Neural cell (in vitro differentiated cells): ENCODE data around the gene EEPD1. TPM values are rescaled to one million over a fixed set of nuclear protein-coding genes. Genes with fewer than 3 reads are reported as not detected.

Experiments used
- H2AFZ ChIP-seq: fragments of 200-600, 300-800 bp; sonication (generic), shearing (Covaris generic); 2 replicates; pipeline ENCODE4 v1.6.0; 2014; ENCODE audit warnings: low read depth, mild to moderate bottlenecking, antibody characterized with exemption, low read length, moderate library complexity
- H3F3A ChIP-seq: fragments of 200-600 bp; shearing (Covaris generic); 2 replicates; pipeline ENCODE4 v1.6.1; 2016; ENCODE audit warnings: mild to moderate bottlenecking, moderate library complexity, mixed read lengths, antibody characterized with exemption, low read length; ENCODE audit not compliant: insufficient read depth, poor library complexity, severe bottlenecking
- H3K27ac ChIP-seq: fragments of 200-600, 300-800 bp; sonication (generic), shearing (Covaris generic); 2 replicates; pipeline ENCODE4 v1.5.1; 2014; ENCODE audit warnings: mild to moderate bottlenecking, low read length, moderate library complexity
- H3K27me3 ChIP-seq: fragments of 300-800, 200-600 bp; sonication (generic), shearing (Covaris generic); 2 replicates; pipeline ENCODE4 v1.6.0; 2014; ENCODE audit warnings: mild to moderate bottlenecking, low read depth, low read length, moderate library complexity; ENCODE audit not compliant: insufficient read depth
- H3K36me3 ChIP-seq: fragments of 300-800, 200-600 bp; sonication (generic), shearing (Covaris generic); 2 replicates; pipeline ENCODE4 v1.5.1; 2014; ENCODE audit warnings: mild to moderate bottlenecking, antibody characterized with exemption, low read length, moderate library complexity; ENCODE audit not compliant: insufficient read depth
- H3K4me2 ChIP-seq: fragments of 300-800, 200-600 bp; sonication (generic), shearing (Covaris generic); 2 replicates; pipeline ENCODE4 v1.6.0; 2014; ENCODE audit warnings: mild to moderate bottlenecking, low read length
- H3K4me3 ChIP-seq: fragments of 300-800, 200-600 bp; sonication (generic), shearing (Covaris generic); 2 replicates; pipeline ENCODE4 v1.5.1; 2014; ENCODE audit warnings: mild to moderate bottlenecking, low read length, moderate library complexity
- H3K79me2 ChIP-seq: fragments of 200-600 bp; shearing (Covaris generic); replicated peaks from 2 replicates; pipeline ENCODE4 v1.6.0; 2014; ENCODE audit warnings: mild to moderate bottlenecking, low read length, moderate library complexity; ENCODE audit not compliant: insufficient read depth
- H3K9ac ChIP-seq: fragments of 300-800, 200-600 bp; sonication (generic), shearing (Covaris generic); 2 replicates; pipeline ENCODE4 v1.6.1; 2016; ENCODE audit warnings: mild to moderate bottlenecking, low read length, mixed read lengths
- H3K9me2 ChIP-seq: fragments of 200-600 bp; shearing (Covaris generic); 2 replicates; pipeline ENCODE4 v1.6.1; 2016; ENCODE audit warnings: mild to moderate bottlenecking, low read length, mixed read lengths; ENCODE audit not compliant: insufficient read depth
- H3K9me3 ChIP-seq: fragments of 200-600, 300-800 bp; sonication (generic), shearing (Covaris generic); 2 replicates; pipeline ENCODE4 v1.6.1; 2016; ENCODE audit warnings: mild to moderate bottlenecking, mixed run types, low read length, moderate library complexity, mixed read lengths
- H4K20me1 ChIP-seq: fragments of 200-600 bp; shearing (Covaris generic); 2 replicates; pipeline ENCODE4 v1.6.1; 2016; ENCODE audit warnings: mild to moderate bottlenecking, mixed run types; ENCODE audit not compliant: insufficient read depth
- CTCF ChIP-seq: fragments of 450-650 bp; IDR thresholded peaks from 2 replicates; pipeline ENCODE4 v1.5.1; 2014; ENCODE audit warnings: antibody characterized with exemption, mild to moderate bottlenecking, moderate library complexity; ENCODE audit not compliant: poor library complexity, severe bottlenecking
- EP300 ChIP-seq: fragments of 450-650 bp; conservative IDR thresholded peaks from 2 replicates; pipeline ENCODE4 v1.6.1; 2014; ENCODE audit warnings: antibody characterized with exemption, mild to moderate bottlenecking, moderate library complexity; ENCODE audit not compliant: poor library complexity, severe bottlenecking
- EZH2 ChIP-seq: fragments of 200-600, 300-800 bp; shearing (Covaris generic), sonication (generic); IDR thresholded peaks from 2 replicates; pipeline ENCODE4 v1.6.1; 2014; ENCODE audit warnings: antibody characterized with exemption, low read length, borderline replicate concordance, mild to moderate bottlenecking; ENCODE audit not compliant: insufficient read depth, poor library complexity, severe bottlenecking
- MXI1 ChIP-seq: fragments of 450-650 bp; conservative IDR thresholded peaks from 2 replicates; pipeline ENCODE4 v1.6.1; 2014; ENCODE audit warnings: antibody characterized with exemption, mild to moderate bottlenecking; ENCODE audit not compliant: poor library complexity, severe bottlenecking
- POLR2AphosphoS5 ChIP-seq: IDR thresholded peaks from 2 replicates; pipeline ENCODE4 v1.6.1; 2012
- RAD21 ChIP-seq: fragments of 450-650 bp; conservative IDR thresholded peaks from 2 replicates; pipeline ENCODE4 v1.6.1; 2014; ENCODE audit warnings: antibody characterized with exemption, mild to moderate bottlenecking, moderate library complexity
- SMC3 ChIP-seq: fragments of 450-650 bp; conservative IDR thresholded peaks from 2 replicates; pipeline ENCODE4 v1.6.1; 2014; ENCODE audit warnings: antibody characterized with exemption, mild to moderate bottlenecking, moderate library complexity; ENCODE audit not compliant: poor library complexity
- TAF1 ChIP-seq: IDR thresholded peaks from 2 replicates; pipeline ENCODE4 v1.6.1; 2012; ENCODE audit warnings: low read depth
- polyA plus RNA-seq: library from polyadenylated mRNA; depleted of rRNA; stranded (reverse); fragments of >200 nt; gene quantifications from 2 replicates; pipeline ENCODE4 v1.2.3, GENCODE V29; 2014
- TF ChIP-seq, protein P1 (sequence below): IDR thresholded peaks from 2 replicates; pipeline ENCODE4 v1.6.1; 2012; ENCODE audit warnings: borderline replicate concordance

EEPD1 gene
- polyA plus RNA-seq, 1 donor from 2014 or later: 4.2 TPM

DNA sequence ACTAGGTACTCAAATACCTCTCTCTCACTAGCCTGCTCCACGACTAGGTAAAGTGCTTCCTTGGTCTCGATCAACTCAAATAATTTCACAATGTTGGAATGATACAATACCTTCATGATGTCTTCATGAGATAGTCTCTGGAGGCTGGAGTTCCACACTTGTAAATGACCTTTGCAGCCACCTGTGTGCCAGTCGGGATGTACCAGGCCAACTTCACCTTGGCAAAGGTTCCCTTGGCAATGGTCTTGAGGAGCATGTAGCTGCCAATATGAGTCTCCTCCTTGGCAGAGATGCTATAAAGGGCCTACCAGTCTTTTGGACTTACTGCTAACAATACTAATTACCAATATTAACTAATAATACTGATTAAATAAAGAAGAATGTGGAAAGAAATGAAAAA, 42.5 kb upstream of the EEPD1 start:
- H3K27ac ChIP-seq: no peak overlapping the region
- H3K9me3 ChIP-seq: no peaks in the 10 kb centered on the region
- H3K4me2 ChIP-seq: no peak overlapping the region
- TF ChIP-seq POLR2AphosphoS5 (no peak), SMC3 (no peak), RAD21 (no peak), MXI1 (no peak), CTCF (no peak), EZH2 (no peak), EP300 (no peak), TAF1 (no peak)
- TF ChIP-seq, protein P1, sequence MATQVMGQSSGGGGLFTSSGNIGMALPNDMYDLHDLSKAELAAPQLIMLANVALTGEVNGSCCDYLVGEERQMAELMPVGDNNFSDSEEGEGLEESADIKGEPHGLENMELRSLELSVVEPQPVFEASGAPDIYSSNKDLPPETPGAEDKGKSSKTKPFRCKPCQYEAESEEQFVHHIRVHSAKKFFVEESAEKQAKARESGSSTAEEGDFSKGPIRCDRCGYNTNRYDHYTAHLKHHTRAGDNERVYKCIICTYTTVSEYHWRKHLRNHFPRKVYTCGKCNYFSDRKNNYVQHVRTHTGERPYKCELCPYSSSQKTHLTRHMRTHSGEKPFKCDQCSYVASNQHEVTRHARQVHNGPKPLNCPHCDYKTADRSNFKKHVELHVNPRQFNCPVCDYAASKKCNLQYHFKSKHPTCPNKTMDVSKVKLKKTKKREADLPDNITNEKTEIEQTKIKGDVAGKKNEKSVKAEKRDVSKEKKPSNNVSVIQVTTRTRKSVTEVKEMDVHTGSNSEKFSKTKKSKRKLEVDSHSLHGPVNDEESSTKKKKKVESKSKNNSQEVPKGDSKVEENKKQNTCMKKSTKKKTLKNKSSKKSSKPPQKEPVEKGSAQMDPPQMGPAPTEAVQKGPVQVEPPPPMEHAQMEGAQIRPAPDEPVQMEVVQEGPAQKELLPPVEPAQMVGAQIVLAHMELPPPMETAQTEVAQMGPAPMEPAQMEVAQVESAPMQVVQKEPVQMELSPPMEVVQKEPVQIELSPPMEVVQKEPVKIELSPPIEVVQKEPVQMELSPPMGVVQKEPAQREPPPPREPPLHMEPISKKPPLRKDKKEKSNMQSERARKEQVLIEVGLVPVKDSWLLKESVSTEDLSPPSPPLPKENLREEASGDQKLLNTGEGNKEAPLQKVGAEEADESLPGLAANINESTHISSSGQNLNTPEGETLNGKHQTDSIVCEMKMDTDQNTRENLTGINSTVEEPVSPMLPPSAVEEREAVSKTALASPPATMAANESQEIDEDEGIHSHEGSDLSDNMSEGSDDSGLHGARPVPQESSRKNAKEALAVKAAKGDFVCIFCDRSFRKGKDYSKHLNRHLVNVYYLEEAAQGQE: no peak
- H4K20me1 ChIP-seq: no peaks in the 10 kb centered on the region
- H2AFZ ChIP-seq: no peak overlapping the region
- no peaks in the 10 kb centered on the region for H3F3A ChIP-seq
- H3K36me3 ChIP-seq: no peaks in the 10 kb centered on the region
- no peak overlapping the region for H3K4me3 ChIP-seq
- no peak overlapping the region for H3K9ac ChIP-seq
- H3K9me2 ChIP-seq: no peaks in the 10 kb centered on the region
- no peaks in the 10 kb centered on the region for H3K79me2 ChIP-seq
- H3K27me3 ChIP-seq: no peaks in the 10 kb centered on the region

DNA sequence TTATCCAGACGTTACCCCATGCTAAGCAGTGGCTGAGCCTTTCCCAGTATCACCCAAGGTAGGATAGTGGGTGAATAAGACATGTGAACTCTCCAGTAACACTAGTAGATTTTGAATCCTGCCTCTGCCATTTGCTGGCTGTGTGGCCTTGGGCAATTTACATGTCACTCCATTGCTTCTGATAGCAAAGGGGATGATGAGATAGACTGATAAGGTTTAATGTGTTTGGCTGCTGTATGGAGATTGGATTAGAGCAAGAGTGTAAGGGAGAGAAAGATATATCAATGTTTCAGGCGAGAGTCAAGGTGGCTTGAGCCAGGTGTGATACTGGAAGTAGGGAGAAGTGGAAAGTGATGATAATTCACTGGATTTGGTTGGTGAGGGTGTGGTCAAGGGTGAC, 40.1 kb upstream of the EEPD1 start:
- Histone ChIP-seq H3K9me2 (no peaks in the 10 kb centered on the region), H4K20me1 (no peaks in the 10 kb centered on the region), H3K27ac (no peak overlapping the region), H3K79me2 (no peaks in the 10 kb centered on the region), H3K4me2 (no peak overlapping the region), H2AFZ (no peak overlapping the region), H3K27me3 (no peaks in the 10 kb centered on the region), H3K36me3 (no peaks in the 10 kb centered on the region), H3K9me3 (no peaks in the 10 kb centered on the region), H3K4me3 (no peak overlapping the region), H3F3A (no peaks in the 10 kb centered on the region), H3K9ac (no peak overlapping the region)
- TF ChIP-seq POLR2AphosphoS5 (no peak), MXI1 (no peak)

DNA sequence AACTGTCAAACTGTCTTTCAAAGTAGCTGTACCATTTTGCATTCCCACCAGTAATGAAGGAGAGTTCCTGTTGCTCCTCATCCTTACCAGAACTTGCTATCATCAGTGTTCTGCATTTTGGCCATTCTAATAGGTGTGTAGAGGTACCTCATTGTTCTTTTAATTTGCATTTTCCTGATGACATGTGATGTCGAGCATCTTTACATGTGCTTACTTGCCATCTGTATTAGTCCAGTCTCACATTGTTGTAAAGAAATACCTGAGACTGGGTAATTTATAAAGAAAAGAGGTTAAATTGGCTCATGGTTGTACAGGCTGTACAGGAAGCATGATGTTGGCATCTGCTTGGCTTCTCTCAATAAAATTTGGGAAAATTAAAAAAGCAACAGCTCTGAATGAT, 38.7 kb upstream of the EEPD1 start:
- no peaks in the 10 kb centered on the region for H4K20me1 ChIP-seq
- H3K79me2 ChIP-seq: no peaks in the 10 kb centered on the region
- no peaks in the 10 kb centered on the region for H3K27me3 ChIP-seq
- no peak overlapping the region for H3K4me3 ChIP-seq
- no peak overlapping the region for H3K4me2 ChIP-seq
- H3K36me3 ChIP-seq: no peaks in the 10 kb centered on the region
- no peaks in the 10 kb centered on the region for H3K9me2 ChIP-seq
- TF ChIP-seq EZH2: no peak
- no peak for TF ChIP-seq SMC3
- TF ChIP-seq, protein P1: no peak
- TF ChIP-seq POLR2AphosphoS5: no peak
- TF ChIP-seq RAD21: no peak
- TF ChIP-seq MXI1: no peak
- no peak for TF ChIP-seq CTCF
- TF ChIP-seq TAF1: no peak
- TF ChIP-seq EP300: no peak
- H2AFZ ChIP-seq: no peak overlapping the region
- no peak overlapping the region for H3K27ac ChIP-seq
- no peak overlapping the region for H3K9ac ChIP-seq
- no peaks in the 10 kb centered on the region for H3F3A ChIP-seq
- no peaks in the 10 kb centered on the region for H3K9me3 ChIP-seq
